ENCODE measurements around the gene PTGFR.

- TF ChIP-seq CTCF (IDR thresholded peaks at IDR 0.05 in 2 of 3, conservative IDR thresholded peaks at IDR 0.05 in 1 of 3; ENCODE audit: borderline replicate concordance in 1 of 3, insufficient read depth in 1 of 3, low read depth in 2 of 3, low read length in 2 of 3) (no peak), POLR2AphosphoS5 (IDR thresholded peaks at IDR 0.05; ENCODE audit: low read depth, low read length) (no peak), POLR2A (IDR thresholded peaks at IDR 0.05; ENCODE audit: borderline replicate concordance, extremely low read depth, insufficient read depth, insufficient read length) (no peak), RAD21 (IDR thresholded peaks at IDR 0.05; ENCODE audit: low read depth) (no peak), FOSL1 (IDR thresholded peaks at IDR 0.05; ENCODE audit: low read depth) (no peak), SRF (IDR thresholded peaks at IDR 0.05; ENCODE audit: low read depth) (no peak), EZH2 (IDR thresholded peaks at IDR 0.05) (no peak), CEBPB (IDR thresholded peaks at IDR 0.05; ENCODE audit: low read depth) (no peak), ATF3 (IDR thresholded peaks at IDR 0.05) (no peak), SP1 (IDR thresholded peaks at IDR 0.05; ENCODE audit: low read depth) (no peak), YY1 (IDR thresholded peaks at IDR 0.05; ENCODE audit: extremely low read depth, insufficient replicate concordance, low read depth, low read length) (no peak), EZH2phosphoT487 (IDR thresholded peaks at IDR 0.05; ENCODE audit: borderline replicate concordance) (no peak), ZNF274 (IDR thresholded peaks at IDR 0.05; ENCODE audit: low read depth, low read length) (no peak)
Measured at GRCh38 chr1:78577257-78578100, 86.7 kb downstream of the PTGFR start.
